ENCODE data around the gene ITGA2. TPM values are rescaled to one million over a fixed set of nuclear protein-coding genes. Genes with fewer than 3 reads are reported as not detected.

ITGA2 gene
- total RNA-seq, 1 experiment from 2014 or later, result 36.7 TPM

- Histone ChIP-seq H3K27me3 (ENCODE audit: low read length) (no peaks in the 10 kb centered on the region), H3K9ac (ENCODE audit: low read length) (no peak overlapping the region), H3K4me2 (ENCODE audit: low read length) (no peak overlapping the region), H3K9me3 (ENCODE audit: low read length) (no peaks in the 10 kb centered on the region), H3K27ac (ENCODE audit: low read length) (no peak overlapping the region), H3F3A (ENCODE audit: low read length, unreplicated experiment) (no peaks in the 10 kb centered on the region), H3K79me2 (ENCODE audit: low read length) (no peaks in the 10 kb centered on the region), H4K20me1 (ENCODE audit: low read length) (no peaks in the 10 kb centered on the region), H3K4me1 (ENCODE audit: insufficient read depth, low read length) (no peaks in the 10 kb centered on the region), H2AFZ (ENCODE audit: low read length) (no peak overlapping the region), H3K36me3 (ENCODE audit: low read depth, low read length) (peaks cover 72% of the 10 kb centered on the region), H3K4me3 (ENCODE audit: low read length) (no peak overlapping the region), H3K9me2 (replicated peaks; ENCODE audit: low read length) (no peaks in the 10 kb centered on the region)
- no TSS peak for BruUV-seq (replicated peaks)
- POLR2A ChIA-PET (ENCODE audit: unreplicated experiment), result no interaction called here
- TF ChIP-seq EZH2phosphoT487 (IDR thresholded peaks at IDR 0.05; ENCODE audit: borderline replicate concordance, low read length), result no peak
- TF ChIP-seq, protein P1, sequence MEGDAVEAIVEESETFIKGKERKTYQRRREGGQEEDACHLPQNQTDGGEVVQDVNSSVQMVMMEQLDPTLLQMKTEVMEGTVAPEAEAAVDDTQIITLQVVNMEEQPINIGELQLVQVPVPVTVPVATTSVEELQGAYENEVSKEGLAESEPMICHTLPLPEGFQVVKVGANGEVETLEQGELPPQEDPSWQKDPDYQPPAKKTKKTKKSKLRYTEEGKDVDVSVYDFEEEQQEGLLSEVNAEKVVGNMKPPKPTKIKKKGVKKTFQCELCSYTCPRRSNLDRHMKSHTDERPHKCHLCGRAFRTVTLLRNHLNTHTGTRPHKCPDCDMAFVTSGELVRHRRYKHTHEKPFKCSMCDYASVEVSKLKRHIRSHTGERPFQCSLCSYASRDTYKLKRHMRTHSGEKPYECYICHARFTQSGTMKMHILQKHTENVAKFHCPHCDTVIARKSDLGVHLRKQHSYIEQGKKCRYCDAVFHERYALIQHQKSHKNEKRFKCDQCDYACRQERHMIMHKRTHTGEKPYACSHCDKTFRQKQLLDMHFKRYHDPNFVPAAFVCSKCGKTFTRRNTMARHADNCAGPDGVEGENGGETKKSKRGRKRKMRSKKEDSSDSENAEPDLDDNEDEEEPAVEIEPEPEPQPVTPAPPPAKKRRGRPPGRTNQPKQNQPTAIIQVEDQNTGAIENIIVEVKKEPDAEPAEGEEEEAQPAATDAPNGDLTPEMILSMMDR (conservative IDR thresholded peaks at IDR 0.05; ENCODE audit: low read depth, low read length), result no peak
- no peak for TF ChIP-seq EZH2 (IDR thresholded peaks at IDR 0.05; ENCODE audit: low read length, unreplicated experiment)
- DNase-seq, result no peak
- no peak for ATAC-seq
- CTCF ChIA-PET, result no interaction called here
- intact Hi-C loops (cut with micrococcal nuclease), result no loop called here
Measured at GRCh38 chr5:53053364-53053763, 64.2 kb downstream of the ITGA2 start.

- ChIA-PET POLR2A (ENCODE audit: unreplicated experiment) (no interaction called here), CTCF (no interaction called here)
- no peak overlapping the region for H3K9ac ChIP-seq (ENCODE audit: low read length)
- H3F3A ChIP-seq (ENCODE audit: low read length, unreplicated experiment), result peaks cover 1% of the 10 kb centered on the region
- no peak overlapping the region for H2AFZ ChIP-seq (ENCODE audit: low read length)
- no peaks in the 10 kb centered on the region for H3K9me2 ChIP-seq (replicated peaks; ENCODE audit: low read length)
- no peaks in the 10 kb centered on the region for H3K79me2 ChIP-seq (ENCODE audit: low read length)
- TF ChIP-seq, protein P1 (conservative IDR thresholded peaks at IDR 0.05; ENCODE audit: low read depth, low read length), result no peak
- no peak for TF ChIP-seq EZH2 (IDR thresholded peaks at IDR 0.05; ENCODE audit: low read length, unreplicated experiment)
- TF ChIP-seq EZH2phosphoT487 (IDR thresholded peaks at IDR 0.05; ENCODE audit: borderline replicate concordance, low read length), result no peak
- H3K4me2 ChIP-seq (ENCODE audit: low read length), result no peak overlapping the region
- H3K4me1 ChIP-seq (ENCODE audit: insufficient read depth, low read length), result no peaks in the 10 kb centered on the region
- no peaks in the 10 kb centered on the region for H4K20me1 ChIP-seq (ENCODE audit: low read length)
- no peak for ATAC-seq
- no peaks in the 10 kb centered on the region for H3K27me3 ChIP-seq (ENCODE audit: low read length)
- BruUV-seq (replicated peaks), result no TSS peak
- no peak for DNase-seq
- intact Hi-C loops (cut with micrococcal nuclease), result no loop called here
- no peaks in the 10 kb centered on the region for H3K9me3 ChIP-seq (ENCODE audit: low read length)
- H3K4me3 ChIP-seq (ENCODE audit: low read length), result no peak overlapping the region
- peaks cover 74% of the 10 kb centered on the region for H3K36me3 ChIP-seq (ENCODE audit: low read depth, low read length)
- H3K27ac ChIP-seq (ENCODE audit: low read length), result no peak overlapping the region
Measured at GRCh38 chr5:53055365-53055764, 66.2 kb downstream of the ITGA2 start.

GRCh38 chr5:53059281-53059680 is 70.1 kb downstream of the ITGA2 start:
- BruUV-seq (replicated peaks), result no TSS peak
- Histone ChIP-seq H3K27me3 (ENCODE audit: low read length) (no peaks in the 10 kb centered on the region), H3K9me2 (replicated peaks; ENCODE audit: low read length) (no peaks in the 10 kb centered on the region), H4K20me1 (ENCODE audit: low read length) (no peaks in the 10 kb centered on the region), H3F3A (ENCODE audit: low read length, unreplicated experiment) (peaks cover 4% of the 10 kb centered on the region), H3K9me3 (ENCODE audit: low read length) (no peaks in the 10 kb centered on the region), H3K9ac (ENCODE audit: low read length) (no peak overlapping the region), H3K79me2 (ENCODE audit: low read length) (no peaks in the 10 kb centered on the region), H3K4me1 (ENCODE audit: insufficient read depth, low read length) (no peaks in the 10 kb centered on the region), H3K36me3 (ENCODE audit: low read depth, low read length) (peaks cover 79% of the 10 kb centered on the region), H2AFZ (ENCODE audit: low read length) (no peak overlapping the region), H3K4me2 (ENCODE audit: low read length) (no peak overlapping the region), H3K27ac (ENCODE audit: low read length) (no peak overlapping the region), H3K4me3 (ENCODE audit: low read length) (no peak overlapping the region)
- ATAC-seq, result no peak
- ChIA-PET POLR2A (ENCODE audit: unreplicated experiment) (no interaction called here), CTCF (no interaction called here)
- no peak for DNase-seq
- TF ChIP-seq EZH2 (IDR thresholded peaks at IDR 0.05; ENCODE audit: low read length, unreplicated experiment), result no peak
- no peak for TF ChIP-seq EZH2phosphoT487 (IDR thresholded peaks at IDR 0.05; ENCODE audit: borderline replicate concordance, low read length)
- intact Hi-C loops (cut with micrococcal nuclease), result no loop called here
